ENCODE results near the gene ATP8B1.

GRCh38 chr18:57741273-57741672, 61.8 kb downstream of the ATP8B1 start:
- TF ChIP-seq CTCF (IDR thresholded peaks at IDR 0.05) (no peak), POLR2A (IDR thresholded peaks at IDR 0.05; ENCODE audit: low read length) (no peak)

All from A549 (cell line).